Glutamatergic neuron (in vitro differentiated cells): ENCODE results near the gene SAMD15. TPM values are rescaled to one million over a fixed set of nuclear protein-coding genes. Genes with fewer than 3 reads are reported as not detected.
A peak's percentile ranks its signal among the peaks of the same experiment; 100 is the strongest.

ENCODE experiments used
- DNase-seq: peaks from one replicate; pipeline ENCODE4 v3.0.0; 2022
- H3K27ac Mint-ChIP-seq: one replicate; pipeline ENCODE4 v1.8.0; 2020; ENCODE audit warnings: mild to moderate bottlenecking, mixed read lengths, inconsistent platforms; ENCODE audit not compliant: unreplicated experiment
- H3K27me3 Mint-ChIP-seq: one replicate; pipeline ENCODE4 v1.8.0; 2020; ENCODE audit warnings: mild to moderate bottlenecking, moderate library complexity, mixed read lengths, inconsistent platforms; ENCODE audit not compliant: unreplicated experiment
- H3K36me3 Mint-ChIP-seq: one replicate; pipeline ENCODE4 v1.8.0; 2020; ENCODE audit warnings: mild to moderate bottlenecking, mixed read lengths, inconsistent platforms; ENCODE audit not compliant: unreplicated experiment
- H3K4me1 Mint-ChIP-seq: one replicate; pipeline ENCODE4 v1.8.0; 2020; ENCODE audit warnings: mild to moderate bottlenecking, low read depth, mixed read lengths, inconsistent platforms; ENCODE audit not compliant: unreplicated experiment
- H3K4me3 Mint-ChIP-seq: one replicate; pipeline ENCODE4 v1.8.0; 2020; ENCODE audit warnings: mild to moderate bottlenecking, mixed read lengths, inconsistent platforms; ENCODE audit not compliant: unreplicated experiment
- H3K9me3 Mint-ChIP-seq: one replicate; pipeline ENCODE4 v1.8.0; 2020; ENCODE audit warnings: mild to moderate bottlenecking, moderate library complexity, mixed read lengths, inconsistent platforms; ENCODE audit not compliant: unreplicated experiment
- CTCF ChIP-seq: fragments of 200-600 bp; sonication (generic); IDR thresholded peaks from one replicate; pipeline ENCODE4 v1.5.0; 2021; ENCODE audit not compliant: partially characterized antibody, unreplicated experiment
- total RNA-seq: library from RNA; stranded (reverse); fragmentation: NEBNext Ultra II Directional; extraction: Animal tissue kit (Norgen Biotek cat#: 25700); gene quantifications from one replicate; pipeline ENCODE4 v1.2.1, GENCODE V29; 2021; ENCODE audit not compliant: unreplicated experiment

Gene SAMD15
- total RNA-seq, 1 donor from 2014 or later, result 0.47 TPM

- no peak for TF ChIP-seq CTCF
- H3K9me3 Mint-ChIP-seq, result no peaks in the 10 kb centered on the region
- H3K27ac Mint-ChIP-seq, result peak overlapping the region; percentile 28
- H3K4me1 Mint-ChIP-seq, result peaks cover 8% of the 10 kb centered on the region
- no peak for DNase-seq
- no peaks in the 10 kb centered on the region for H3K27me3 Mint-ChIP-seq
- H3K36me3 Mint-ChIP-seq, result no peaks in the 10 kb centered on the region
- peak overlapping the region; percentile 69 for H3K4me3 Mint-ChIP-seq
Measured at GRCh38 chr14:77375164-77375950, 1.8 kb upstream of the SAMD15 start.

- no peak for TF ChIP-seq CTCF
- Mint-ChIP-seq H3K4me3 (peak overlapping the region; percentile 92), H3K4me1 (peaks cover 8% of the 10 kb centered on the region), H3K36me3 (no peaks in the 10 kb centered on the region), H3K27me3 (no peaks in the 10 kb centered on the region), H3K9me3 (no peaks in the 10 kb centered on the region), H3K27ac (peak overlapping the region; percentile 90)
- peak; percentile 34 for DNase-seq
Measured at GRCh38 chr14:77375973-77376770, 1.0 kb upstream of the SAMD15 start.

- Mint-ChIP-seq H3K9me3 (no peaks in the 10 kb centered on the region), H3K27me3 (no peaks in the 10 kb centered on the region), H3K4me3 (no peak overlapping the region), H3K27ac (no peak overlapping the region), H3K4me1 (peaks cover 6% of the 10 kb centered on the region), H3K36me3 (no peaks in the 10 kb centered on the region)
- DNase-seq, result no peak
- no peak for TF ChIP-seq CTCF
Measured at GRCh38 chr14:77377502-77377844, 294 bp downstream of the SAMD15 start.

GRCh38 chr14:77378701-77379100, 1.5 kb downstream of the SAMD15 start:
- Mint-ChIP-seq H3K36me3 (no peaks in the 10 kb centered on the region), H3K27ac (no peak overlapping the region), H3K4me3 (no peak overlapping the region), H3K27me3 (no peaks in the 10 kb centered on the region), H3K4me1 (peaks cover 4% of the 10 kb centered on the region), H3K9me3 (no peaks in the 10 kb centered on the region)
- DNase-seq, result no peak
- TF ChIP-seq CTCF, result no peak

GRCh38 chr14:77390188-77390587, 13.0 kb downstream of the SAMD15 start:
- Mint-ChIP-seq H3K27me3 (no peaks in the 10 kb centered on the region), H3K36me3 (no peaks in the 10 kb centered on the region), H3K4me3 (no peak overlapping the region), H3K9me3 (no peaks in the 10 kb centered on the region), H3K4me1 (no peaks in the 10 kb centered on the region), H3K27ac (no peak overlapping the region)
- TF ChIP-seq CTCF, result no peak
- no peak for DNase-seq
